ENCODE results near the gene GSE1. TPM values are rescaled to one million over a fixed set of nuclear protein-coding genes. Genes with fewer than 3 reads are reported as not detected.

Gene GSE1
- total RNA-seq, 4 donors from 2014 or later = 46.7 to 144 (median 96.9) TPM

GRCh38 chr16:85661740-85662481 lies 48.8 kb downstream of the GSE1 start:
- no peak overlapping the region for H3K27ac ChIP-seq
- no peaks in the 10 kb centered on the region for H3K9me3 ChIP-seq
- H3K36me3 ChIP-seq = peaks cover 94% of the 10 kb centered on the region
- H3K4me1 ChIP-seq = peaks cover 4% of the 10 kb centered on the region
- no peaks in the 10 kb centered on the region for H3K27me3 ChIP-seq
- no peak for TF ChIP-seq POLR2A (IDR thresholded peaks at IDR 0.05)
- no peak for TF ChIP-seq CTCF (IDR thresholded peaks at IDR 0.05)
- TF ChIP-seq POLR2AphosphoS5 (IDR thresholded peaks at IDR 0.05) = no peak
- no peak for TF ChIP-seq EP300 (IDR thresholded peaks at IDR 0.05)
- no peak overlapping the region for H3K4me3 ChIP-seq
- 94% methylated on average over 19 of the region's 26 CpGs for WGBS
- DNase-seq (ENCODE audit: low spot score in 2 of 2) = peak in 1 of 2 donors; percentile 50

GRCh38 chr16:85662482-85662812 lies 49.3 kb downstream of the GSE1 start:
- Histone ChIP-seq H3K27ac (no peak overlapping the region), H3K4me3 (no peak overlapping the region), H3K27me3 (no peaks in the 10 kb centered on the region), H3K4me1 (peaks cover 4% of the 10 kb centered on the region), H3K9me3 (no peaks in the 10 kb centered on the region), H3K36me3 (peaks cover 94% of the 10 kb centered on the region)
- no peak for DNase-seq (ENCODE audit: low spot score in 2 of 2)
- TF ChIP-seq POLR2A (IDR thresholded peaks at IDR 0.05) = no peak
- no peak for TF ChIP-seq CTCF (IDR thresholded peaks at IDR 0.05)
- TF ChIP-seq POLR2AphosphoS5 (IDR thresholded peaks at IDR 0.05) = no peak
- TF ChIP-seq EP300 (IDR thresholded peaks at IDR 0.05) = no peak
- no CpG with 5 or more reads among the region's 3 CpGs for WGBS

GRCh38 chr16:85662976-85663830 lies 50.1 kb downstream of the GSE1 start:
- 94% methylated on average over 38 of the region's 38 CpGs for WGBS
- peaks cover 94% of the 10 kb centered on the region for H3K36me3 ChIP-seq
- no peak for DNase-seq (ENCODE audit: low spot score in 2 of 2)

DNA sequence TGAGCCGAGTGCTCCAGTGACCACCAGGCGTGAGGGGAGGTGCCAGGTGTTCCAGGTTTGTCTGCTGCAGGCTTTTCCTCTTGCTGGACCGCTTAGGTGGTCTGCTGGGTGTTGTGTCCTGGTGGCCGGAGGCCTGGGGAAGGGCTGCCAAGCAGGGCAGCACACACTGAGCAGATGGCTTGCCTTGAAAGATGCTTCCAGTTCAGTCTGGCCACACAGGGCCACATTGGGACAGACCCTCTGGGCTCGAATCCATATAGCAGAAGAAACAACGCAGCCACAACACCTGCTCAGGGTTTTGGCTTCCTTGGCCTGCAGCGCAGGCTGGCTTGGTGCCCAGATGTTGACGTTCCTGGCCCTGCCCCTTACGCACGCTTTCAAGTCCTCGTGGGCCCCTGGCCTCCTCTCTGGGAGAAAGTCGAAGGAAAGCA lies 50.8 kb downstream of the GSE1 start:
- peaks cover 4% of the 10 kb centered on the region for H3K4me1 ChIP-seq
- peaks cover 94% of the 10 kb centered on the region for H3K36me3 ChIP-seq
- no peak overlapping the region for H3K27ac ChIP-seq
- DNase-seq (ENCODE audit: low spot score in 2 of 2) = no peak
- H3K4me3 ChIP-seq = no peak overlapping the region
- H3K27me3 ChIP-seq = no peaks in the 10 kb centered on the region
- TF ChIP-seq POLR2A (IDR thresholded peaks at IDR 0.05) (no peak), POLR2AphosphoS5 (IDR thresholded peaks at IDR 0.05) (no peak), EP300 (IDR thresholded peaks at IDR 0.05) (no peak), CTCF (IDR thresholded peaks at IDR 0.05) (no peak)
- no peaks in the 10 kb centered on the region for H3K9me3 ChIP-seq
- WGBS = 55% methylated on average over 10 of the region's 12 CpGs

More at GRCh38 chr16:85662976-85663830, 50.1 kb downstream of the GSE1 start:
- Histone ChIP-seq H3K9me3 (no peaks in the 10 kb centered on the region), H3K27me3 (no peaks in the 10 kb centered on the region), H3K27ac (no peak overlapping the region), H3K4me3 (no peak overlapping the region), H3K4me1 (peaks cover 4% of the 10 kb centered on the region)
- TF ChIP-seq CTCF (IDR thresholded peaks at IDR 0.05) (no peak), POLR2A (IDR thresholded peaks at IDR 0.05) (no peak), EP300 (IDR thresholded peaks at IDR 0.05) (no peak), POLR2AphosphoS5 (IDR thresholded peaks at IDR 0.05) (no peak)
